Activated naive CD4-positive, alpha-beta T cell (primary cell): ENCODE measurements around the gene USP4.
A peak's percentile ranks its signal among the peaks of the same experiment; 100 is the strongest.

Experiments used
- DNase-seq, 4 experiments: peaks; one replicate each; lab custom pipeline; 2025; lab: John Stamatoyannopoulos, UW

USP4 gene

GRCh38 chr3:49295489-49296058 is 44.3 kb downstream of the USP4 start:
- no peak for DNase-seq

GRCh38 chr3:49294343-49294742 is 45.5 kb downstream of the USP4 start:
- DNase-seq, result no peak

DNA sequence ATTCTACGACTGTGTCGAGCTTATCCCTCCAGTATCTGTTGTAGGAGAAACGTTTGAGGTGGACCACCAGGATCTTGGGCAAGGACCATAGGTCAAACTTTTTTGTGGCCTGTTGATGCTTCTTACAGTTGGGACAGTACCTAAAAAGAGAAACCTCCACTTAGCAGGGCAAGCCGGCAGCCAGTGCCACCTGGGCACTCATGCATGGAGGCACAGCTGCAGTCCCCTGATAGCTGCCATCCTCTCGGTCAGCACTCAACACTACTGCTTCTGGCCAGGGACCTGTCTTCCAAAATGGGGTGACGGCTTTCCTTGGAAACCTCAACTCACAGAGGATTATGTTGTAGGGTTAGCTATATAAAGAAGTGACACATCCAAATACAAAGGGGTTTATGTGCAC is 55.9 kb downstream of the USP4 start:
- DNase-seq, result no peak

DNA sequence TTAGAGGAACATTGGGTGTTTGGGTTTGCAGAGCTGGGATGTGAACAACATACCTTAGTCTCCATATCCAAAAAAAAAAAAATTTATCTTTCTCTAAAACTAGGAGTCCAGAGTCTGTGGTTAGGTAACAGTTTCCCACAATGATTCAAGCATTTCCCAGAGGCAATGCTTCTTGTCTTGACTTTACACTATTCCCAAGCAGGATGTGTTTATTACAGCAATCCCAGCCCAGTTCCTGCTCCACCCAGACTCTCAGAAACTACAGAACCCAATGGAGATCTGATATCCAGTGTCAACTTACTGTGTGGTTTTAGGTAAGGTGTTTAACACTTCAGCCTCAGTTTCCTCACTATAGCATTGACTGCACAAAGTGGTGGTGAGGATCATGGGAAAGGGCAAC is 60.5 kb downstream of the USP4 start:
- DNase-seq, result no peak

- DNase-seq, result no peak
These were observed 61.3 kb downstream of the USP4 start for GRCh38 chr3:49278548-49278947.

- no peak for DNase-seq
These were observed 62.5 kb downstream of the USP4 start for GRCh38 chr3:49277383-49277775.

DNA sequence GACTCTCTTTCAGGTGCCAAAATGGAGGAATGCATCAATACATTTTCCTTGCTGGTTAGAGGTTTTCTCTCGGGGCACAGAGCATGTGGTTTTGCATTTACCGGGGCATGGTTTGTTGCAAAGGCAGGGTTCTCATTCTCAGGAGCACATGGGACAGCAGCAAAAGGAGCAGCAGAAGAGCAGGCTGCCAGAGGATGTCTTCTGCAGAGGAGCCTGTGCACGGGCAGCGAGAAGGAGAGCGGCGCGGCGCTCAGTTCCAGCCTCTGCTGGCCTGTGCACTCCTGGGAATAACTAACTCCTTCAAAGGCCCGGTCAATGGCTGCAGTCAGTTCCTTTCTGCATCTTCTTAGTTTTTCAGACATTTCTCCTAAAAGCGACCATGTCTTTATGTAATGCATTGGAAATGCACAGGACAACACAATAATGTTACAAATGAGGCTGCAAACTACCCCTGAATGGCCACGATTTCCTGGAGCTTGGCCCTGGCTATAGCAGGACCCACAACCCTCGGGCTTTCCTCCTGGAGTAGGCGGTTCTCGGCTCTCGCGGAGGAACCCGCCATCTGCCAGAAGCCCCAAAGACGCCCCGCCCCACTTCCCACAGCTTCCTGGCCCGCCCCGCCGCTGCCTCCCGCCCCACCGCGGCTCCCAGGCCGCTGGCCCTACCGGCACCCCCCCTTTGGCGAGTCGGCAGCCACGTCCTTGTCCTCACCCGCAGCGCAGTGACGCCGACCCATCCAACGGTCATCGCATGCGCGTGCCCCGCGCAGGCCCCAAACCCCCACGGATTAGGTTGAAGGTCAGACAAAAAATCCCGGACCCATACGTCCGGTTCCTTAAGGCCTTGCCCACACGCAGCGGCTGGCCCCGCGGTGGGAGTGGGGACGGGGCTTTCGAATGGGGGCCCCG is 63.1 kb downstream of the USP4 start, which contains the start of gene C3orf62:
TSS of gene C3orf62 (minus strand) at position 758 of the 908 bp plus-strand sequence. CDS start at position 398, 360 bp downstream.
- peak; percentile 17 to 55 (median 40) for DNase-seq

GRCh38 chr3:49273825-49274532 is 65.9 kb downstream of the USP4 start:
- no peak for DNase-seq

- no peak for DNase-seq
These were observed 68.8 kb downstream of the USP4 start for GRCh38 chr3:49271047-49271446.

DNA sequence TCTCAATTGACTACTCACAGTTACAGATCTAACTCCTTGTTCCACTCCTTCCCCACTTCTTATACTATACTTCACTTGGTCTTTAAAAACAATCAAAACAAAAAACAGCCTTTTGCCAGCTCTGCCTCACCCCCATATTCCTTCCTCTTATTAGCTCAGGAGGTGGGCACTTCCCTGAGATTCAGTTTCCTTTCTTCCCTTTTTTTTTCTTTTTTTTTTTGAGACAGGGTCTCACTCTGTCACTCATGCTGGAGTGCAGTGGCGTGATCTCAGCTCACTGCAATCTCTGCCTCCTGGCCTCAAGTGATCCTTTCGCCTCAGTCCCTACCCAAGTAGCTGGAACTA is 69.7 kb downstream of the USP4 start:
- no peak for DNase-seq

GRCh38 chr3:49269443-49270155 is 70.3 kb downstream of the USP4 start:
- DNase-seq, result no peak

DNA sequence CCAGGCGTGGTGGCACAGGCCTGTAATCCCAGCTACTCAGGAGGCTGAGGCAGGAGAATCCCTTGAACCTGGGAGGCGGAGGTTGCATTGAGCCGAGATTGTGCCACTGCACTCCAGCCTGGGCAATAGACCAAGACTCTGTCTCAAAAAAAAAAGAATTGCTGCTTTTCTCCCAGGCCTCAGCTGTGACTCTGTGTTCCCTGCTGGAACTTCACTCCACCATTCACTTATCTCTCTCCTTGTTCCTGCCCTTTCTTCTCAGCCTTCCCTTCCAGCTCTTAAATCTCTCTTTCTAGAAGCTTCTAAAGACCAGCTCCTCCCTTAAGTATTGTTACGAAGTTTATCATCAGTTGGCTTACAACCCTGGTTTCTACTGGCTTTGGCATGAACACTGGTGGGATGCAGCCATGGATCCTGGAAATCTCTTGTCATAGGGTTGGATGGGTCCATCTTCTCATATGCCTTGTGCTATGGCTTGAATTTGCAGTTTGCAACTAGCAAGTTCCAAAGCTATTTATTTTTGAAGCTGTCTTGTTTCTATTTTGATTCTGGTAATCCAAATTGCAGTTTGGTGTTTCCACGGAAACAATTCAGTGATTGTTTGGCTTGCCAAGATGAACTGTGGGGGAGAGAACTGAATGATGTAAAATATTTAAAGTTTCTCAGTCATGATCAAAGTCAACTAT is 73.3 kb downstream of the USP4 start:
- DNase-seq, result no peak

DNA sequence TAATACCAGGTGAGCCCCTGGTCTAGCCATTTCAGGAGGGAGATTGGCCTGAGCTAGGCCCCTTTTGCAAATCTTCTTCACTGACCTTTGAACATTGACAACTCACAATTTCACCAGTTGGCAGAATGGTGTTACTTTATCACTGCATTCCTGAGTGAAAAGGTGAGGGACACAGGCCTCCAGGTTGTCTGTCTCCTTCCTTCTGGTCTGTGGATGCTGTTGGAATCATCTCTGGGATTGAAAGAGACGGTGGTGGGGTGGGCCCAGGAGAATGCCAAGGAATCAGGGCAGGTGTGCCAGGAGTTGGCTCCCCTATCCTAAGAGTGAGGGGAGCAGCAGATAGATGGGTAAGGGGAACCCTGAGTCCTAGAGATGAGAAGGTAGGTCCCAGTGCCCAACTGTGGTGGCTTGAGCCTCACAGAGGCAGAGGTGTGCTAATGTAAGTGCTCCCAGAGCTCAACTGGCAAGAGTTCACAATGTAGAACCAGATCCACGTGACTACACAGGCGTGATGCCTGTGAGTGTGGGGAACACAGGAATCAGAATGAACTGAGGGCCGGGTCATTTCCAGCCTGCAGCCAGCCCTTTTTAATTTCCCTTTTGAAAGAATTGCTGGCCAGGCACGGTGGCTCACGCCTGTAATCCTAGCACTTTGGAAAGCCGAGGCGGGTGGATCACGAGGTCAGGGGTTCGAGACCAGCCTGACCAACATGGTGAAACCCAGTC is 74.0 kb downstream of the USP4 start:
- no peak for DNase-seq

DNA sequence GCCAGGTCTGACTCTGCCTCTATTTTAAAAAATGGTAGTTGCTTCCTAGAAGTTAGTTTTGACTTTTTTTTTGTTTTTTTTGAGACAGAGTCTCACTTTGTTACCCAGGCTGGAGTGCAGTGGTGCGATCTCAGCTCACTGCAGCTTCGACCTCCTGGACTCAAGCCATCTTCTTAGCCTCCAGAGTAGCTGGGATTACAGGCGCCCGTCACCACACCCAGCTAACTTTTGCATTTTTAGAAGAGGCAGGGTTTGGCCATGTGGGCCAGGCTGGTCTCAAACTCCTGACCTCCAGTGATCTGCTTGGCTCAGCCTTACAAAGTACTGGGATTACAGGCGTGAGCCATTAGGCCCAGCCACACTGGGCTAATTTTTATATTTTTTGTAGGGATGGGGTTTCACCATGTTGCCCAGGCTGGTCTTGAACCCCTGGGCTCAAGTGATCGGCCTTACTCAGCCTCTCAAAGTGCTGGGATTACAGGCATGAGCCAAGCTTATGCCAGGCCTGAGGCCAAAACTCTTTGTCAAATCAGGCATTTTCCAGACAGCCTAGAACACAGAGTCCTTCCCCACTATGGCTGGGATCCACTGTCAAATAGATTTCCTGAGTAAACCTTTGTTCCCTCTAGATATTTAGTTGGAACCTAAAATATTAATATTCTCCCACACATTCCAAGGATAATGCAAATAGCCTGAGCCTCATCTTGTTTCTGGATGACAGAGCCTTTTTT is 76.5 kb downstream of the USP4 start:
- no peak for DNase-seq

GRCh38 chr3:49260806-49261324 is 79.0 kb downstream of the USP4 start:
- no peak for DNase-seq

DNA sequence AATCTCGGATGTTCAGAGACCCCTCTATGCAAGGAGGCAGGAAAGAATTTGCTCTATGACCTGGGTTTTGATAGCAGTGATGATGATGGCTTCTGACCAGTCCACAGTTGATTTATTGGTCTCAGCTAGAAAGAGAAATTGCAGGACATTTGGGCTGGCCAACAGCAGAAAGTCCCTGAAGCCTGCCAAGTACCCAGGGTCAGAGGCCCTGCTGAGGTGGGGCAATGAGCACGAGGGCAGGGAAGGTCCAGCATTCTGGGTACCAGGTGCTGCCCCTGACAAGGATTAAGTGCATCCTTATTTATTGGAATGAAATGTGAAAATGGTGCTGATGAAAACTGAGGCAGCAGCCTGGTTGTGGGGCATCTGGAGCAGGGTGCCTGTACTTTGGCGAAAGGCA is 82.7 kb downstream of the USP4 start:
- DNase-seq, result no peak

DNA sequence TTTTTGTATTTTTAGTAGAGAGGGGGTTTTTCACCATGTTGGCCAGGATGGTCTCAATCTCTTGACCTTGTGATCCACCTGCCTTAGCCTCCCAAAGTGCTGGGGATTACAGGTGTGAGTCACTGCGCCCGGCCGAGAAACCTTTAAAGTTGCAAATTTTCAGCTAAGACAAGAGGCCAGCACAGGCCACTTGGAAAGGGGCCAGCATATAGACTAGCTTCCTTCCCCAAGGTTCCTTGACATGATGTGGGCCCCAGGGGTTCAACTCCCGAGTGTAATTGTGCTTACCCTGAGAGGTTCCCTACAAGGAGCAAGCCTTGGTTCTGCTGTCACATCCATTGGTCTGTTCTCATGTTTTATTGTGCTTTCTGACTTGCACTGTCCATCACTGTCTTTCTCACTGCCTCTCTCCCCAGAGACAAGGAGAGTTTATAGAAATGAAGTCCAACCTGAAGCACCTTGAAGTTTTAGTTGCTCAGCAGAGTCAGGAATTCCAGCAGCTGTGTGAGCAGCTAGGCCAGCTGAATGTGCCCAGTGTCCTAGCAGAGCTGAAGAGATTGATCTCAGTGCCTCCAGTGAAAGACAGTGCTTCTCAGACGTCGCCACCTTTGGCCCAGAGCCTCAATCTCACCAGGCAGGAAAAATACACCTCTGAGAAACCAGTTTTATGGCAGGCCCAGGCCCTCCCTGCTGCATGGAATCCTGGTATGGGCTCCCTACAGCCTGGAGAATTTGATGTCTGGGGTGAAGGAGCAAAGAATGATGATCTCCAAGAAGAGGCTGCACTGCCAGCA is 83.9 kb downstream of the USP4 start:
- DNase-seq, result no peak

DNA sequence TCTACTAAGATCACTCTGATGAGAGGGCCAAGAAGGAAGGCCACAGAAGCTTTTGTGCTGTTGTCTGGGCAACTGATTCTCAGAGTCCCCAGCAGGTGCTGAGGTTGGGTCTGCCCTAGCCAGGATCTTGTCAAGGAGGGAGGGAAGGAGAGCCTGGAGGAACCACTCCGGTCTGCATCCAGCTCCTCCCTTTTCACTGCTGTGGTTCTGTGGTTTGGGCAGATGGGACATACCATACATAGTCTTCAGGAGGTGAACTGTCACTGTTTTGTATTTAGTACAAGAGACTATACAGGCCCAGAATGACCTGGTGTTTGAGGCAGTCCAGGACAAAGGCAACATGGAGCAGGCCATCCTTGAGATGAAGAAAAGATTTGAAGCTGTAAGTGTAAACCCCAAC is 84.7 kb downstream of the USP4 start:
- no peak for DNase-seq

DNA sequence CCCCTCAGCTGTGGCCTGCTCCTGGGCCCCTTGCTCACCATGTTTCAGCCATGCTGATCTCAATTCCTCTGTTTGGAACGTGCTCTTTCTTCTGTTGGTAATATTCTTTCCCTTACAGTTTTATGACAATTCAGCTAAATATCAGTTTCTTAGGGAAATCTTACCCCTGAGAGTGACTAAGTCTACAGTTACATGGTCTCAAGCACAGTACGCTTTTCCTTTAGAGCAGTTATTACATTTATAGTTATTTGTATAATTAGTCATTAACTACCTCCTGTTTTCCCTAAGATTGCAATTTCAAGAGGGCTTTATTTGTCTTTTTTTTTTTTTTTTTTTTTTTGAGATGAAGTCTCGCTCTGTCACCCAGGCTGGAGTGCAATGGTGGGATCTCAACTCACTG is 86.3 kb downstream of the USP4 start:
- DNase-seq, result no peak
